Umbilical cord (tissue), 2 donors: ENCODE measurements around the gene FOSL1. TPM values are rescaled to one million over a fixed set of nuclear protein-coding genes. Genes with fewer than 3 reads are reported as not detected.

Source experiments
- DNase-seq: peaks from one replicate; pipeline ENCODE4 v3.0.0-alpha.2; 2015; ENCODE audit warnings: low spot score
- total RNA-seq: library from RNA; depleted of rRNA; stranded (reverse); fragments of >200 nt; gene quantifications from one replicate; pipeline ENCODE4 v1.2.3, GENCODE V29; 2014; ENCODE audit warnings: low replicate concordance; ENCODE audit not compliant: insufficient read depth

The FOSL1 gene
- total RNA-seq, 1 donor from 2014 or later, result not detected

GRCh38 chr11:65882120-65883057 lies 17.8 kb downstream of the FOSL1 start:
- DNase-seq, result no peak

- no peak for DNase-seq
Observed at GRCh38 chr11:65880844-65881421, 19.3 kb downstream of the FOSL1 start.

GRCh38 chr11:65880027-65880426 lies 20.2 kb downstream of the FOSL1 start:
- no peak for DNase-seq

GRCh38 chr11:65879617-65880016 lies 20.6 kb downstream of the FOSL1 start, which contains the start of gene CTSW:
TSS of gene CTSW (plus strand) at chr11:65879837. CDS start at chr11:65879855, 18 bp downstream.
- DNase-seq, result no peak

- peak; percentile 96 for DNase-seq
Observed at GRCh38 chr11:65873318-65874156, 26.7 kb downstream of the FOSL1 start.

- peak; percentile 73 for DNase-seq
Observed at GRCh38 chr11:65872586-65873317, 27.4 kb downstream of the FOSL1 start, which contains the start of gene EFEMP2. TSS of gene EFEMP2 (minus strand) at chr11:65872800. CDS start at chr11:65872354, 446 bp downstream.

GRCh38 chr11:65871811-65872548 lies 28.2 kb downstream of the FOSL1 start:
- DNase-seq, result peak; percentile 40

GRCh38 chr11:65870706-65871681 lies 29.2 kb downstream of the FOSL1 start:
- DNase-seq, result no peak

GRCh38 chr11:65870307-65870658 lies 29.9 kb downstream of the FOSL1 start:
- DNase-seq, result no peak

- no peak for DNase-seq
Observed at GRCh38 chr11:65869643-65870306, 30.4 kb downstream of the FOSL1 start.

- DNase-seq, result no peak
Observed at GRCh38 chr11:65868907-65869306, 31.3 kb downstream of the FOSL1 start.

- no peak for DNase-seq
Observed at GRCh38 chr11:65868076-65868667, 32.0 kb downstream of the FOSL1 start.

GRCh38 chr11:65867284-65868071 lies 32.7 kb downstream of the FOSL1 start:
- no peak for DNase-seq

GRCh38 chr11:65866509-65867283 lies 33.5 kb downstream of the FOSL1 start:
- no peak for DNase-seq

GRCh38 chr11:65865550-65866172 lies 34.5 kb downstream of the FOSL1 start:
- no peak for DNase-seq
